ENCODE data around the gene RAB15.

The RAB15 gene

GRCh38 chr14:64990939-64991338 is 18.8 kb upstream of the RAB15 start:
- no peak for DNase-seq (ENCODE audit: extremely low read depth in 1 of 2, low read depth in 1 of 2)

GRCh38 chr14:64990296-64990695 is 18.2 kb upstream of the RAB15 start:
- no peak for DNase-seq (ENCODE audit: extremely low read depth in 1 of 2, low read depth in 1 of 2)

GRCh38 chr14:64987438-64987767 is 15.3 kb upstream of the RAB15 start:
- no peak for DNase-seq (ENCODE audit: extremely low read depth in 1 of 2, low read depth in 1 of 2)

GRCh38 chr14:64986648-64987437 is 14.7 kb upstream of the RAB15 start, which contains the start of gene FNTB:
TSS of gene FNTB (plus strand) at chr14:64986895. CDS start at chr14:64986954, 59 bp downstream.
- peak; percentile 78 to 90 for DNase-seq (ENCODE audit: extremely low read depth in 1 of 2, low read depth in 1 of 2)

GRCh38 chr14:64983439-64984310 is 11.5 kb upstream of the RAB15 start:
- DNase-seq (ENCODE audit: extremely low read depth in 1 of 2, low read depth in 1 of 2): no peak

- DNase-seq (ENCODE audit: extremely low read depth in 1 of 2, low read depth in 1 of 2): no peak
These were observed 7.4 kb upstream of the RAB15 start for GRCh38 chr14:64979336-64980074.

- DNase-seq (ENCODE audit: extremely low read depth in 1 of 2, low read depth in 1 of 2): no peak
These were observed 2.4 kb upstream of the RAB15 start for GRCh38 chr14:64974563-64974962.

- DNase-seq (ENCODE audit: extremely low read depth in 1 of 2, low read depth in 1 of 2): no peak
These were observed 1.7 kb upstream of the RAB15 start for GRCh38 chr14:64973826-64974225.

GRCh38 chr14:64973026-64973442 is 898 bp upstream of the RAB15 start:
- DNase-seq (ENCODE audit: extremely low read depth in 1 of 2, low read depth in 1 of 2): no peak

- no peak for DNase-seq (ENCODE audit: extremely low read depth in 1 of 2, low read depth in 1 of 2)
These were observed 619 bp downstream of the RAB15 start for GRCh38 chr14:64971491-64971942.

GRCh38 chr14:64970776-64971477 is 1.2 kb downstream of the RAB15 start:
- no peak for DNase-seq (ENCODE audit: extremely low read depth in 1 of 2, low read depth in 1 of 2)

- no peak for DNase-seq (ENCODE audit: extremely low read depth in 1 of 2, low read depth in 1 of 2)
These were observed 2.1 kb downstream of the RAB15 start for GRCh38 chr14:64970041-64970440.

GRCh38 chr14:64968651-64969050 is 3.5 kb downstream of the RAB15 start:
- no peak for DNase-seq (ENCODE audit: extremely low read depth in 1 of 2, low read depth in 1 of 2)

- no peak for DNase-seq (ENCODE audit: extremely low read depth in 1 of 2, low read depth in 1 of 2)
These were observed 4.0 kb downstream of the RAB15 start for GRCh38 chr14:64968167-64968566.

- DNase-seq (ENCODE audit: extremely low read depth in 1 of 2, low read depth in 1 of 2): no peak
These were observed 5.2 kb downstream of the RAB15 start for GRCh38 chr14:64966976-64967375.

- DNase-seq (ENCODE audit: extremely low read depth in 1 of 2, low read depth in 1 of 2): no peak
These were observed 6.7 kb downstream of the RAB15 start for GRCh38 chr14:64965356-64966000.

- DNase-seq (ENCODE audit: extremely low read depth in 1 of 2, low read depth in 1 of 2): no peak
These were observed 8.5 kb downstream of the RAB15 start for GRCh38 chr14:64963611-64964010.

GRCh38 chr14:64960762-64961276 is 11.3 kb downstream of the RAB15 start:
- no peak for DNase-seq (ENCODE audit: extremely low read depth in 1 of 2, low read depth in 1 of 2)

- DNase-seq (ENCODE audit: extremely low read depth in 1 of 2, low read depth in 1 of 2): no peak
These were observed 13.4 kb downstream of the RAB15 start for GRCh38 chr14:64958743-64959142.

GRCh38 chr14:64958201-64958600 is 13.9 kb downstream of the RAB15 start:
- DNase-seq (ENCODE audit: extremely low read depth in 1 of 2, low read depth in 1 of 2): no peak
